VCaP (cell line): ENCODE results near the gene NOP10.

ENCODE experiments used
- H3K27ac ChIP-seq: fragments of 450-650 bp; 2 replicates; pipeline ENCODE4 v1.5.1; 2017
- CTCF ChIP-seq: fragments of 450-650 bp; conservative IDR thresholded peaks from 2 replicates; pipeline ENCODE4 v1.5.1; 2017; ENCODE audit warnings: mild to moderate bottlenecking, moderate library complexity

NOP10 gene

GRCh38 chr15:34362047-34362773 is 19.3 kb upstream of the NOP10 start:
- H3K27ac ChIP-seq: no peak overlapping the region
- no peak for TF ChIP-seq CTCF

GRCh38 chr15:34361278-34361677 is 18.3 kb upstream of the NOP10 start:
- H3K27ac ChIP-seq: no peak overlapping the region
- TF ChIP-seq CTCF: no peak

DNA sequence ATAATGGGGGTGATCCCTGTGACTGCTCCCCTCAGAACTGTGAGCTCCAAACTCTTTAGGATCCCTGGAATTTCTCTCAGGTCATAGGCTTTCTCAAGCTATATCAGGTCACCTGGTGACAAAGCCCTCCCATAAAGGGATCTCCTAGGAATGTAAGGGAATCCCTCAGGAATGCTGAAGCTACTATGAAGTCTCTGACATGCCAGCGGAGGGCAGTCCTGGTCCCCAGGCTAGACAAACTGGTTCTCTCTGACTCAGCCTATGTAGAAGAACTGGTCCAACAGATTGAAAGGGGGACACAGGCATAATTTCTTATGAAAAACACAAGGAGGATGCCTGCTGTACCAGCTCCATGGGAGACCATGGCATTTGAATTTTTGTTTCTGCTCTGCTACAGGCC is 17.4 kb upstream of the NOP10 start:
- H3K27ac ChIP-seq: no peak overlapping the region
- no peak for TF ChIP-seq CTCF

GRCh38 chr15:34359416-34359815 is 16.5 kb upstream of the NOP10 start:
- no peak overlapping the region for H3K27ac ChIP-seq
- no peak for TF ChIP-seq CTCF

GRCh38 chr15:34358948-34359347 is 16.0 kb upstream of the NOP10 start:
- TF ChIP-seq CTCF: no peak
- H3K27ac ChIP-seq: no peak overlapping the region

DNA sequence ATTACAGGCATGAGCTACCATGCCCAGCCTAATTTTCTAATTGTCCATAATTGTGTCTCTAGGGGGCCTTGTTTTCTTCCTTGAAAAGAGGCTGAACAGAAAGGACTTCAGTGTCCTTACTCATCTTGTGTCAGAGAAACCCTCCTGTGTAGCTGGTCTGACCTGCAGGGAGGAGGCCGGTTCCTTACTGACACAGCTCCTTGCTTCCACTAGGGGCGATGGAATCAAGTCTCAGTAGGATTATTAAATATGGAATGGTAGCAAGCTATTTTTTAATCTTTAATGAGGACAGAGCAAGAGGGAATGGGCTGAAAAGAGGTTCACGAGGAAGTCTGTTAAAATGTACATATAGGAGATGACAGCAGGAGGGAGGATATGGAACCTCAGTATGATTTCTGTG is 15.4 kb upstream of the NOP10 start:
- no peak overlapping the region for H3K27ac ChIP-seq
- TF ChIP-seq CTCF: peak; percentile 57

DNA sequence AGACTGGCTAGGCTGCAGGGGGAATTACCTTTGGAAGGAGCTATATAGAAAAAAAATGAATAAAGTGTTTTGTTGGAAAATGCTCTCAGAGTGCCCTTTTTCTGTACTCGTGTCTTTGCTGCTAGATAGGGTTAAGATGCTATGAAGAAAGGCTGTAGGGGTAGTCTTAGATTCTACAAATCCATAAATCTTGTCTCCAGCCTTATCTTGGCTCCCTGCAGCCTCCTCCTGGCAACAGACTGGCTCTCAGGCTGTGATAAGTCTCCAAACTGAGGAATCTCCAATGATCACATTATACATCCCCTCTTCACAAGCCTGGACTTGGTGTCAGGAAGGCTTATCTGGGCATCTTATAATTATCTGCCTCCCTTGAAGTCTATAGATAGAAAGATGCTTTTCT is 14.7 kb upstream of the NOP10 start:
- TF ChIP-seq CTCF: no peak

More for the DNA sequence above, 14.7 kb upstream of the NOP10 start:
- no peak overlapping the region for H3K27ac ChIP-seq
